ENCODE measurements around the gene NHSL2.
A peak's percentile ranks its signal among the peaks of the same experiment; 100 is the strongest.

NHSL2 gene

DNA sequence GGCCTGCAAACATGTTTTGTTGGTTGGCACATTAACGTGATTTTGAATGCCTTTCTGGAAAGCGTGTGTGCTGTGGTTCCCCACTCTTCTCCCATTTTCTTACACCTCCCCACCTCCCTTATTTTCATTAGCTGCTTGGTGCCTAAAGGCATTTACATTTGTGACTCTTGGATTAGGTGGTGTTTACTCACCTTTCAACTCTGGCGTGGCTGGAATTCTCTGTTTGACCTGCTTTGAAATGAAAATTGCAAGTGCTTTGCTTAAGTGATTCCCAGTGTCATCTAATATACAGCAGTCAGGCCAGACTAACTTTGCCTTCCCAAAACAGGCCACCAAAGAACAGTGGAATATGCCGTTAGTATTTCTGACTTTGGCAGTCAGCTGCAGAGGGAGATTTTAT, 80.5 kb downstream of the NHSL2 start:
- DNase-seq (ENCODE audit: low spot score): no peak

DNA sequence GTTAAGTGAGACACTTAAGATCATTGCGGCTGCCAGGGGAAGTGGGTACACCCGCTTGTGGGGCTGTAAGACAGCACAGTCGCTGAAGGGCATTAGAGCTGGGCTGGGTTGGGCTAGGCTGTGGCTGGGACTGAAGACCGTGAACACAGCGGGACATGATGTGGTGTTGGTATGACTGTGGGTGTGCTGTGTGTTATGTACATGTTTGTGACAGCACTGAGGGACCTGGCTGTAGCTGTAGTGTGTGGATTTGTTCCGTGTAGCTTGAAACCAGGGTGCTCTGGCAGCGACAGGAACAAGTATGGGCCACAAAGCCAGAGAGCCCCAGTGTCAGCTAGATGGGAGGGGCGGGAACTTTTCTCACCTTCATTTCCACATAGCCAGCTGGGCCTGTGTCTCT, 82.1 kb downstream of the NHSL2 start:
- DNase-seq (ENCODE audit: low spot score): no peak

DNA sequence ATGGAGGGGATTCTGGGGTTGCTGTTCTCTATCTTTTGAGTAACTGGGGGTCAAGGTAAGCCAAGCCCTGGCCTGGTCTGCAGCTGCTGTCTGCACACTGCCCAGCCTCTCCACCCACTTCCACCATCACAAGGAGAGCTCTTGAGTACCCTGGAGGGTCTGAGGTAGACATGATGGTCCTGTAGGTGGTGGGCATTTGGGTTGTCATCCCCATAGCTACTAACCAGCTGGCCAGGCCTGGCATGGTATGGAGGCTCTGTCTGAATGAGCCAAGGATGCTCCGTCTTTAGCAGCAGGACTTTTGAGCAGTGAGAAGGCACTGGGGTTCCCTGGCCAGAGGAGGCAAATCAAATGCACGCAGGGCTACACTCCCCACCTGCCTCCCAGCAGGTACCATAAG, 82.7 kb downstream of the NHSL2 start:
- no peak for DNase-seq (ENCODE audit: low spot score)

DNA sequence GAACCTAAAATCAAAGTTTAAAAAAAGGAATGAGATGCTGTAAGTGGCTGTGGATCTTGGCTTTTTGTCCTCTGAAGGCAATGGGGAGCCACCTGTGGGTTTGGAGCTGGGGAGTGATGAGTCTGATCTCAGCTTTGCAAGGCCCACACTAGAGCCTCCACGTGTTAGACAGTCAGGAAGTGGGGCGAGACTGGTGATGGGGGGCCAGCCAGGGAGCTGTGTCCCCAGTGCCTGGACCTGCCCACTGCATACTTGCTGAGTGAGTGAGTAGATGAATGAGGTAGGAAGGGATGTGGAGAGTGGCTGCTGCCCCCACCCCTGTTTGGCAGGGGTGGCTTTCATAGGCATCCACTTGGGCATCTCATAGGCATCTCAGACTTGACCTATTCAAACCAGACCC, 84.0 kb downstream of the NHSL2 start:
- no peak for DNase-seq (ENCODE audit: low spot score)

DNA sequence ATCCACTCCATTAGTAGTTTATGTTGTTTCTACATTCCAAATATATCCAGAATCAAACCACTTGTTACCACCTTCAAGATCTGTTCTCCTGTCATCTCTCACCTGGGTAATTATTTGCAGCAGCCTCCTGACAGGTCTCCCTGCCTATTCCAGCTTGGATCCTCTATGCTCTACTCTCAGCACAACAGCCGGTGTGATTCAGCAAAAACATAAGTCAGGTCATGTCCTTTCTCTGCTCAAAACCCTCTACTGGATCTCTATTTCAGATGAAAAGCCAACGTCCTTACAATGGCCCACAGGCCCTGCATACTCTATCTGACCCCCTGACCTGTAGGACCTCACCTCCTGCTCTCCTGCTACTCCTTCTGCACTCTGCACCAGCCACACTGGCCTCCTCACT, 84.5 kb downstream of the NHSL2 start:
- no peak for DNase-seq (ENCODE audit: low spot score)

DNA sequence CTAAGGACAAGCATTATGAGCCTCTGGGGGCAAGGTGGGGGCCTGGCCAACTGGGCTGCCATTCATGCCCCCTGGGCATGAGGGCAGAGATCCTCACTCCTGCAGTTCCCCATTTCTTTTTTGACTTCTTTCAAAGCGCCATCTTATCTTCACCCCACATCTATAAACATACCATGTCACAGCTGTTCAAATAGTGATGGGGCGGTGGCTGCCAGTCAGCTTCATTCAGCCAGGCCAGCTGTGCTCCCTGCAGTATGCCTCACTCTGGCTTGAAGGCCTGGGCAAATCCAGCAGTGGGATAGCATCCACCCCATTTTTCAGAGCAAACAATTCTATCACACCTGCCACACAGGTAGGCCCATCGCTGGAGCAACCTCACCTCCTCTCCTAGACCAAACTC, 85.5 kb downstream of the NHSL2 start:
- DNase-seq (ENCODE audit: low spot score): no peak

DNA sequence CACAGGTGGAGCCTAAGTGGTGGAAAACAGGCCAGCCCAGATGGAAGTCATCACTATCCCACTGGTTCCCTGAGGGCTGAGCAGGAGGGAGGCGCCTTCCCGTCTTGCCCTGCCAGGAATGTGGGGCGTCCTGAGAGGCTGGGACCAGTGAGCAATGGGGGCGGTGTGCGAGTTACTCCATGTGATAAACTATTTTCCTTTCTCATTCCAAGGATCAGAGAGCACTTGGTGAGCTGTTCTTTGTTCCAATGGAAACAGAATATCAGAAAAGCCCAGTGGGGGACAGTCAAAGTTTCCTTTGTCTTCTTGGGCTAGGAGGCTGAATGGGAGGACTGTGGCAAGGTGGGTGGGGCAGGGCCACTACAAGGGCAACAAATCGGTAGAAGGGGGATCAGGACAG, 86.2 kb downstream of the NHSL2 start:
- DNase-seq (ENCODE audit: low spot score): peak; percentile 42

DNA sequence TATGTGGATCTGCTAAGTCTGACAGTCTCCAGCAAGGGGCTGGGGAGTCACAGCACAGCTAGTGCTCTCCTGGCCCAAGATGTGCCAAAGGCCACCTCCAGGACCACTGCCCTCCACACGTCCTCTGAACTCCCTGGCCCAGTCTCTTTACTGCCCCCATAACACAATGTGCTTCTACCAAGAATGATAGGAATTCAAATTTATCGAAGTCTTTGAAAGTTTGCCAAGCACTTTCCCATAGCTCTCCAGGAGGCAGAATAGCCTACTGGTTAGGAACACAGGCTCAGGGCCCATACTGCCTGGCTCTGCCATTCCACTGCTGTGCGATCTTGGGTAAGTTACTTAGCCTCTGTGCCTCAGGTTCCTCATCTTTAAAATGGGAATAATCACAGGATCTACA, 86.7 kb downstream of the NHSL2 start:
- DNase-seq (ENCODE audit: low spot score): no peak

DNA sequence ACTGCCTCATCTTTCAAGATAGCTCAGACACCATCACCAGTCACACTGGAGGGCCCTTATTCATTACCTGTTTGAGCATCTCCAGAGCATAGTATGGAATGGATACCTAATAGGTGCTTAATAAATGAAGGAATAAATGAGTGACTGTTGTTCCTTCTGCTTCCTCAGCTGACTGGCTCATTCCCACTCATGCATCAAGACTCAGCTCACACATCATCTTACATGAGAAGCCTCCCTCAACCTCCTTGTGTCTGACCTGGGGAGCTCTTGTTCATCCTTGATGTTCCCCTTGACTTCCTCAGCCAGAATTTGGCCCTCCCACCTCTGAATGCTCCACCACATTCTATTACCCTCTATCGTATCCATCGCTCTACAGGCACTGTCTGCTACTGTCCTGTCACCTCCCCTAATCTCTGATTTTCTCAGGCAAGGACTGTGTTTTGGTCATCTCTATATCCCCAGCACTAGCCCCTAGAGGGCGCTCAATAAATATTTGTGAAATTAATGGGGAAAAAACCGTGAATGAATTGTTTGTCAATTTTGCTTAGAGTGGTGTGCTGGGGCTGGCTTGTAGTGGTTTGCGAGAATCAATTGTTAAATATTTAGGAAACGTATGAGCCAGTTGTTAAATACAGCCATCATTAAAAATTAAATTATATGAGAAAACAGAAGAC, 88.3 kb downstream of the NHSL2 start:
- peak; percentile 30 for DNase-seq (ENCODE audit: low spot score)

DNA sequence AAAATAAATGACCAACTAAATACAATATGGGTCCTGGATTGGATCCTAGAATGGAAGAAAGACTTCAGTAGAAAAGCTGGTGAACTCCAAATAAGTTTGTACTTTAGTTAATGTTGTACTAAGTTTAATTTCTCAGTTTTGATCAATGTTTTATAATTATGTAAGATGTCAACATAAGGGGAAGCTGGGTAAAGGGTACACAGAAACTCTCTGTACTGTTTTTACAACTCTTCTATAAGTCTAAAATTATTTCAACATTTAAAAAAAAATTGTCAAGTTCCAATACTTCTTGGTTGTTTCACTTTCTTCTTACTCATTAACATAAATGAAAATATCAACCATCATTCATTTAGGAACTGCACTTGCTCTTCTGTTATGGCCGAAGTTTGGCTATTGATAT, 88.9 kb downstream of the NHSL2 start:
- no peak for DNase-seq (ENCODE audit: low spot score)

DNA sequence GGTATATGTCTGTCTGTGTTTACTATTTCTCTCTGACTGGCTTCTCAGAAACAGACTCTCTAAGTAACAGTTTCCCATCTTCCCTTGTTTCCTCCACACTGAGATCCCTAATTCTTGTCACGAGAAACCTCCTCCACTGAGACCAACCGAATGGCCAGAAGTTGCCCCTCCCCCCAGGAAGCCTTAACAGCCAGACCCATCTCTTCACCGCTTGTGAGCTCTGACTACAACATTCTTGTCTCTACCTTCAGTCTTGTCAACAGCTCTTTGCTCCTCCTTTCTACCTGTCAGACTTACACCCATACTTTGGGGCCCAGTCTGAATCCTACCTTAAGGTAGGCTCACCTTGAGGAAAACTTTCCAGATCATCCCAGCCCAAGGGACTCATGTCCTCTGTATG, 90.8 kb downstream of the NHSL2 start:
- DNase-seq (ENCODE audit: low spot score): no peak

DNA sequence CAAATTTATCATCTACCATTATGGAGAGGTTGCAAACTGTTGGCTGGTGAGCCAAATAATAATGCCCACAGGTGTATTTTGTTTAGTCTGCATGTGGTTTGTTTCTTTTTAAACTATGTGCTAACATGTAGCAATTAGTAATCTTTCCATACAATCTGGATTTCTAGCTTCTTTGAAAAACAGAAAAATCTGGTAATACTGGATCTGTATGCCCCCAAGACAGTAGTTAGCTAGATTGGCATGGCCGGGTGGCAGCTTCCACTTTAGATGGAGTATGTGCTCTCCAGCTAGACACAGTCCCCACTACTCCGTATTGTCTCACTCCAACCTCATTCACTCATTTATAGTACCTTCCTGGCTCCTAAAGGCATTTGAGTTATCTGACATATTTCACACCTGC, 91.3 kb downstream of the NHSL2 start:
- DNase-seq (ENCODE audit: low spot score): no peak

DNA sequence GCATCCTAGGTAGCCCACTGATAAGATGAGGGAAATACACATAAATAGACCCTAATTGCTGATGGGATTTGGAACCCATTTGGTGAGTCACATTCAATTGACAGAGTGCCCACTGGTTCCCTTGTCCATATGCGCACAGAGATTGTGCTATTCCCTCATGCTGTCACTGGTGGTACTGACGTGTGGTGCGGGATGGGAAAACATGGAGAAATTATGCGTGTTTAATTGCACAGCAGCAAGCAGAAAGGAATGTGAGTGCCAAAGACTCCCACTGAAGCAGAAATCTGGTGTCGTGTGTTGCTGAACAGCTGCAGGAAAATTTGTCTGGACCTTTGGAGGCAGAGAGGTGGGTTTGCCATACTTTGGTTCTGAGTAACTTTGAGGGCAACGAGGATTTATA, 92.2 kb downstream of the NHSL2 start:
- DNase-seq (ENCODE audit: low spot score): no peak

DNA sequence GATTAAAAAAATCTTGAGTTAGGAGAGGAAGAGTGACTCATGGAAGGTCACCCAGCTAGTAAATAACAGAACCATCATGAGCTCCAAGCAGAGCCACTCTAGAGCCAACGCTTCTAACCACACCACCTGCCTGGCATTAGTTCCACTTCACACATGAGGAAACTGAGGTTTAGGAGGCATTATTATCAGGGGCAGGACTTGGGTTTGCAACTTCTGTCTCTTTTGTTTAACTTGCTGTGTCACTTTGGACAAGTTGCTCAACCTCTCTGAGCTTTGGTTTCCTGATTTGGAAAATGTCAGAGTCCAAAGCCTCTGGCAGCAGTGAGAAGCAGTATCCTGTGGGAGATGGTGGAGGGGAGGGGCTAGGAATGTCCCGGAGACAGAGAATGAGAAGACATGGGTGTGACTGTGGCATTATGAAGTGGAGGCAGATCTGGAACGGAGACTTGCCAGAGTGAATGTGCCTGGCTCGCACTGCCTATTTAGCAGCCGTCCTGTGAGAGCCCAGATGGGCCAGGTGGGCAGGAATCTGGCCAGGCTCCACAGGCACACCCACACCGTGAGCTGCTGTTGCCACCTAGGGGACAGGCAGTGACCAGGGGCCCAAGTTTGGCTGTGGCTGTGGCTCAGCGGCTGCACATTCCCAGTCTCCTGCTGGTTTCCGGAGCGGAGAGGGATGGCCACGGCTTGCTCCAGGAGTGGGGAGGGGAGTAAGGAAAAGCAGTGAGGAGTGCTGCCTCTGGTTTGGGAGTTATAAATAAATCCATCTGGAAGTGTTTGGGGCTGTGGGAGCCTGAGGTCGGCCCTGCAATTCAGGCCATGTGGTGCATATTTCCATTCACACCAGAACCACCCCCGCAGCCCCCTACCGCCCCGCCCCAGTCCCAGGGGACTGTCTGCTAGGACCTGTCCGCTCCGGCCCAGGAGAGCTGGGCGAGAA, 93.4 kb downstream of the NHSL2 start:
- DNase-seq (ENCODE audit: low spot score): peak; percentile 52

DNA sequence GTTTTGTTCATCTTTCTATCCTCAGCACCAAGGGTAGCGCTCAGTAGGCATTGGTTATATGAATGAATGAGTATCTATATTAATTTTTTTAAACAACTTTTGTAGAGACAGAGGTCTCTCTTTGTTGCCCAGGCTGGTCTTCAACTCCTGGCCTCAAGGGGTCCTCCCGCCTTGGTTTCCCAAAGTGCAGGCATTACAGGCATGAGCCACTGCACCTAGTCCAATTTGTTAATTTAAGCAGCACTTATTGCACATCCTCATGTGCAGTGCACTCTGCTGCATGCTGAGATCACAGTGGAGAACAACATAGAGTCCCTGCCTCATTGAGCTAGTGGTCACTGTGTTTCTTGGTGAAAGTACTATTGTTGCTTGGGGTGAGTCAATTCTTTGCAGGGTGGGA, 94.4 kb downstream of the NHSL2 start:
- no peak for DNase-seq (ENCODE audit: low spot score)

DNA sequence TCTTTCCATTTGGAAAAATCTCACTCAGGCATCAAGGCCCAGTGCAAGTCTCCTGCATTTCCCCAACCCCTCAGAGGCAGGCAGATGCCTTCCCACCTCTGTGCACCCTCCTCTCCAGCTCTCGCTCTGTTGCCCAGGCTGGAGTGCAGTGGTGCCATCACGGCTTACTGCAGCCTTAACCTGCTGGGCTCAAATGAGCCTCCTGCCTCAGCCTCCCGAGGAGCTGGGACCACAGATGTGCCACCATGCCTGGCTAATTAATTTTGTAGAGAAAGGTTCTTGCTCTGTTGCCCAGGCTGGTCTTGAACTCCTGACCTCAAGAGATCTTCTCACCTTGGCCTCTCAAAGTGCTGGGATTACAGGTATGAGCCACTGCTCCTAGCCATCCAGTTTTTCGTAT, 95.8 kb downstream of the NHSL2 start:
- DNase-seq (ENCODE audit: low spot score): no peak

DNA sequence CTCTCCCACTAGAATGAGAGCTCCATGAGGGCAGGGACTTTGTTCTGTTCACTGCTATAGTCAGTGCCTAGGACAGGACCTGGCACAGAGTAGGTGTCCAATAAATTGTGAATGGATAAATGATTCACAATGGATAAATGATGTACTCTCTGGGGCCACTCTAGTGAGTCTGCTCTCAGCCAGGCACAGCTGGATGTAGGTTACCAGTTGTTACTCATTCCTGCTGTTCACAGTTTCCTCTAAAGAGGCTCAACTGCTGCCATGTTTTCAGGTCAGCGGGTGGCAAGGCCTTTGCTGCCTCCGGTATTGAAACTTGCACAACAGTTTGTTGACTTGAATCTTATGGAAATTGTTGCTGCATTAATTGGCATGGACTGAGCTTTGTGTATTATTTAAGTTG, 99.1 kb downstream of the NHSL2 start:
- DNase-seq (ENCODE audit: low spot score): no peak

DNA sequence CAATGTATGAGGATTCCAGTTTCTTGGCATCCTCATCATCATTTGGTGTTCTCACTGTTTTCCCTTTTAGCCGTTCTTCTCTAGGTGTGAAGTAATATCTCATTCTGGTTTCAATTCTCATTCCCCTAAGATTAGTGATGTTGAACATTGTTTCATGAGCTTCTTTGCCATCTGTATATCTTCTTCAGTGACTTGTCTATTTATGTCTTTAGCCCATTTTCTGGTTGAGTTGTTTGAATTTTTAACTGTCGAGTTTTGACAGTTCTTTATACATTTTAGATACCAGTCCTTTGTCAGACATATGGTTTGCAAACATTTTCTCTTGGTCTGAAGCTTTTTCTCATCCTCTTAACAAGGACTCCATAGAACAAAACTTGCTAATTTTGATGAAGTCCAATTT, 101.1 kb downstream of the NHSL2 start:
- no peak for DNase-seq (ENCODE audit: low spot score)

DNA sequence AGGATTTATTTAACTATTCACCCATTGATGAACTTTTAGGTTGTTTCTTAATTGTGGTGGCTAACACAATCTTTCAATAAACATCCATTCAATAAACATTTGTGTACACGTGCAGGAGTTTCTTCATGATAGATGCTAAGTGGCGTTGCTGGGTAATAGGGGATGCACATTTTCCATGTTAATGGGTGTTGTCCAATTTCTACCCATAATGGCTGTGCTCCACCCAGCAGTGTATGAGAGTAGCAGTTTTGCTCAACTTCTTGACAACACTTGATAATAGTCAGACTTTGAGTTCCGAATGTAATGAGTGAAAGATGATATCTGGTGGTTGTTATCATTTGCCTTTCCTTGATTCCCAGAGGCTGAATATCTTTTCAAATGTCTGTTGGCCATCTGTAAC, 104.7 kb downstream of the NHSL2 start:
- no peak for DNase-seq (ENCODE audit: low spot score)

DNA sequence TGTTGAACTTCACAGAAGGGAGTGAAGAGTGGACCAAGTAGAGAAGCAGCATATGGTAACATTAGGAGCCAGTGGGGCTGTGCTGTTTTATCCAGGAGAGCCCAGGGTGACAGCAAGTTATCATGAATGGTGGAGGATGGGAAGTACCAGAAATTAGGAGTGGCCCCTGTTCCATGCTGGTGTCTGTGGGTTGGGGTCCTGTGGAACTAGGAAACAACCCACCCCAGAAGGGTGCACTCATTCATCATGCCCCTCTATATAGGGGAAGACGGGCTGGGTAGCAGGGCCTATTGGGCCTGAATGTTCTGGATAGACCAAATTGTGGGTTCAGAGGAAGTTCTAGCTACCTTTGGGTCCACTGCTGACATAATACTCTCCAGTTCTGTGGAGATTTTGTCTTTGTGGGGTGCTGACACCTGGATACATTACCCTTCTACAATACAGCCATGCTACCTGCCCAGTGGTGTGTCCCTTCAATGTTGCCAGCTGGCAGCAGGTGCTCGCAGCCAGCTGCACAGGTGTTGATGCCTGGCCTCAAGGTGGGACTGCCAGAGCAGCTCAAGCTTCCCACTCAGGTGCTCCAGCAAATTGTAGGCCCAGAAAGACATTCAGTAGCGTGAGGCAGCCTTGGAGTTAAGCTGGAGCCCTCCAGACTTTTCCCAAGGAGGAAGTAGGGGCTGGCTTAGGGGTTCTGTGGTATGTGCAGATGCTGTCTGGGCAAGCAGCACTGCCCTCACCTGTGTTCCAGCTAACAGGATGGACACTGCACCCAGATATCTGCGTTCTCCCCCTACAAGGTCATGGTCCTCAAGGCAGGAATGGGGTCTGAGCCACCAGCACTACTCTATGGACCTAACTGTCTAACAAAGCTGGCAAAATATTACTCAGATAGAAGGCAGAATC, 106.5 kb downstream of the NHSL2 start:
- DNase-seq (ENCODE audit: low spot score): no peak

DNA sequence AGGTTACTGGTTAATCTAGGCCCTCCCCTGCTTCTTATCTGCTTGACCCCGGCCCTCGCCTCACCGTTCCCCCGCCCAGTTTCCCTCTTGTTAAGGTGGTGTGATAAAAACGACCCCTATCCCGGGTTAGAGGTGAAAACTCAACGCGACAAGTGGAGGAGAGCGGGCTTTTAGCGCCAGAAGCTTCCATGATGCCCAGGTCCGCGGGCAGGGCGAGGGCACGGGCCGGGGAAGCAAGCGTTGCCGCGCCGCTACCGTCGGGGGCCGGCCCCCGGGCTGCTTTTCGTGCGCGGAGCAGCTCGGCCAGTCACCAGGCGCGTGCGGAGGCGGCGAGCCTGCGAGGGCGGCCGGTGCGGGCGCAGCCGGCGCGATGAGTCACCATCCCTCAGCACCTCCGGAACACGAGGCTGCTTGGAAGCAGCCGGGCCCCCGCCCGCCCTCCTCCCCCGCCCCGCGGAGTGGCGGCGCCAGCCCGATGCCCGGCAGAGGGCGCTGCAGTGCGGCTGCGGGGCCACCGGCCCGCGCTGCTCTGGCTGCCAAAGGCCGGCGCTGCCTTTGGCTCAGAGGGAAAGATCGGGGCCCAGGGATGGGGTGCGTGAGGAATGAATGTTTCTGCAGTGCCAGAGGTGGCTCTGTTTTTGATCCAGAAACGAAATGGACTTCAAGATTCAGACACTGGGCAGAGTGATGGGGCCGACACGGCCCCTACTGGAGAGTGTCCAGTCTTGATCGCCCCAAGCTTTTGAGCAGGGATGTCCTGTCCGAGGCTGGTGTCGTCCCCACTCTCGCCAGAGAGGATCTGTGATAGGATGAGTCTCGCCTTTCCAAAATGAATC, 107.8 kb downstream of the NHSL2 start:
- DNase-seq (ENCODE audit: low spot score): peak; percentile 94

DNA sequence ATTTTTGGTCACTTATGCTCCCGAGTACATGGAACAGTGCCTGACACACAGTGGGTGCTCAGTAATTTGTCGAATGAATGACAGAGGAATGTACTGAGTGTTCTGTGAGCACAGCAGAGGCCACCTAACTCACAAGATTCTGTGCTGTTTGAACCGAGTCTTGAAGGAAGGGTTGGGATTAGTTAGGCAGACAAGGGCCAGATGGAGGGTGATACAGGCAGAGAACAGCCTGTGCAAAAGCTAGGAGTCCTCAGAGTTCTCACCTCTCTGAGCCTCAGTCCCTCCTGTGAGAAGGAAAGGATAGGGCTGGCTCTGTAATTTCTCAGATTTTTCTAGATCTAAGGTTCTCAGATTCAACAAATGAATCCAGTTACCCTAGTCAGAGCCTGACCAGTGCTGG, 108.8 kb downstream of the NHSL2 start:
- DNase-seq (ENCODE audit: low spot score): no peak

Data from GM03348 (cell line).